ENCODE measurements around the gene AGAP2.

AGAP2 gene

GRCh38 chr12:57745485-57745881, 6.9 kb upstream of the AGAP2 start:
- TF ChIP-seq CTCF (conservative IDR thresholded peaks at IDR 0.05; ENCODE audit: low read depth, low read length): no peak
- H3K4me3 ChIP-seq (ENCODE audit: low read depth, low read length): peak overlapping the region; percentile 95
- no peak for DNase-seq (ENCODE audit: low read depth)

GRCh38 chr12:57744777-57745484, 6.4 kb upstream of the AGAP2 start, which contains the start of gene TSPAN31:
Gene TSPAN31 (plus strand): TSS chr12:57745039. CDS start chr12:57745155, 116 bp downstream.
- DNase-seq (ENCODE audit: low read depth): peak; percentile 99
- H3K4me3 ChIP-seq (ENCODE audit: low read depth, low read length): peak within 1 kb of the TSS; percentile 95
- TF ChIP-seq CTCF (conservative IDR thresholded peaks at IDR 0.05; ENCODE audit: low read depth, low read length): no peak

GRCh38 chr12:57744194-57744776, 5.7 kb upstream of the AGAP2 start:
- no peak for TF ChIP-seq CTCF (conservative IDR thresholded peaks at IDR 0.05; ENCODE audit: low read depth, low read length)
- peak overlapping the region; percentile 95 for H3K4me3 ChIP-seq (ENCODE audit: low read depth, low read length)
- DNase-seq (ENCODE audit: low read depth): no peak

GRCh38 chr12:57743769-57744168, 5.2 kb upstream of the AGAP2 start:
- TF ChIP-seq CTCF (conservative IDR thresholded peaks at IDR 0.05; ENCODE audit: low read depth, low read length): no peak
- no peak overlapping the region for H3K4me3 ChIP-seq (ENCODE audit: low read depth, low read length)
- no peak for DNase-seq (ENCODE audit: low read depth)

- DNase-seq (ENCODE audit: low read depth): no peak
- TF ChIP-seq CTCF (conservative IDR thresholded peaks at IDR 0.05; ENCODE audit: low read depth, low read length): no peak
- H3K4me3 ChIP-seq (ENCODE audit: low read depth, low read length): no peak overlapping the region
Observed at GRCh38 chr12:57741844-57742738, 3.5 kb upstream of the AGAP2 start.

GRCh38 chr12:57741413-57741789, 2.9 kb upstream of the AGAP2 start:
- H3K4me3 ChIP-seq (ENCODE audit: low read depth, low read length): no peak overlapping the region
- TF ChIP-seq CTCF (conservative IDR thresholded peaks at IDR 0.05; ENCODE audit: low read depth, low read length): no peak
- DNase-seq (ENCODE audit: low read depth): no peak
